ENCODE measurements around the gene FALEC. TPM values are rescaled to one million over a fixed set of nuclear protein-coding genes. Genes with fewer than 3 reads are reported as not detected.

FALEC gene
- total and polyA plus RNA-seq, 9 of the 15 experiments (the other 6 are each of a cell fraction or from before 2014, with no cell fraction given): 0.15 to 1.8 (median 0.53) TPM; not detected in 5

DNA sequence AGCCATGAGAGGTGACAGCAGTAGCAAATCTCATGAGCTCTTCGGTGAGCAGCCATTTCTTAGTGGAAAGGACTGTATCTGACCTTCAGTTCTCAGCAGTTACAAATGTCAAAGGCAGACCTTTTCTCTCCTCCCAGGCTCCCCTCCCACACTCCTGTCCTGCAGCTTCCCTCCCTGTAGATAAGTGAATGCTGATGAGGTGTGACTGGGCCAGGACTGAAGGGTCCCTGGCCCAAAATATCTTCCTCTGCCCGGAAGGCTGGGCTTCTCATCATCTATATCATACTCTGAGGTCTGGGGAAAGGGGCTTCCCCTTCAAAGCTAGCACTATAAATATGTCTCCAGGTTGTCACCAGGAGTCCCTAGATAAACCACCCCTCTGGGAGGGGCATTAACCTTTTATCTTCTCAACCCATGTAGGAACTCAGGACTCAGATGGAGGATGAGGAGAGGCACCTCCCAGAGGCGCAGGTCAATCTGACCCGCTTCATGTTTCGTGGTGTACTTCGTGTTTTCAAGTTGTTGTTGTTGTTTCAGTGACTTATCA, 30.0 kb downstream of the FALEC start (continued):
- TF ChIP-seq, protein P1, sequence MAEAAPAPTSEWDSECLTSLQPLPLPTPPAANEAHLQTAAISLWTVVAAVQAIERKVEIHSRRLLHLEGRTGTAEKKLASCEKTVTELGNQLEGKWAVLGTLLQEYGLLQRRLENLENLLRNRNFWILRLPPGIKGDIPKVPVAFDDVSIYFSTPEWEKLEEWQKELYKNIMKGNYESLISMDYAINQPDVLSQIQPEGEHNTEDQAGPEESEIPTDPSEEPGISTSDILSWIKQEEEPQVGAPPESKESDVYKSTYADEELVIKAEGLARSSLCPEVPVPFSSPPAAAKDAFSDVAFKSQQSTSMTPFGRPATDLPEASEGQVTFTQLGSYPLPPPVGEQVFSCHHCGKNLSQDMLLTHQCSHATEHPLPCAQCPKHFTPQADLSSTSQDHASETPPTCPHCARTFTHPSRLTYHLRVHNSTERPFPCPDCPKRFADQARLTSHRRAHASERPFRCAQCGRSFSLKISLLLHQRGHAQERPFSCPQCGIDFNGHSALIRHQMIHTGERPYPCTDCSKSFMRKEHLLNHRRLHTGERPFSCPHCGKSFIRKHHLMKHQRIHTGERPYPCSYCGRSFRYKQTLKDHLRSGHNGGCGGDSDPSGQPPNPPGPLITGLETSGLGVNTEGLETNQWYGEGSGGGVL (CRISPR knock-in tag; IDR thresholded peaks at IDR 0.05): no peak
- TF ChIP-seq SRSF9 (IDR thresholded peaks at IDR 0.05; ENCODE audit: borderline replicate concordance, low read depth, low read length) (no peak), ADNP (tag; IDR thresholded peaks at IDR 0.05) (no peak), RAD21 (CRISPR knock-in tag; conservative IDR thresholded peaks at IDR 0.05 in 1 of 2, IDR thresholded peaks at IDR 0.05 in 1 of 2) (peak in 1 of 2 experiments; percentile 24; a peak in 2 of 4 replicates), NR2C1 (IDR thresholded peaks at IDR 0.05) (peak; percentile 70), NR2C1 (tag; IDR thresholded peaks at IDR 0.05) (peak; percentile 66)
- TF ChIP-seq, protein P2, sequence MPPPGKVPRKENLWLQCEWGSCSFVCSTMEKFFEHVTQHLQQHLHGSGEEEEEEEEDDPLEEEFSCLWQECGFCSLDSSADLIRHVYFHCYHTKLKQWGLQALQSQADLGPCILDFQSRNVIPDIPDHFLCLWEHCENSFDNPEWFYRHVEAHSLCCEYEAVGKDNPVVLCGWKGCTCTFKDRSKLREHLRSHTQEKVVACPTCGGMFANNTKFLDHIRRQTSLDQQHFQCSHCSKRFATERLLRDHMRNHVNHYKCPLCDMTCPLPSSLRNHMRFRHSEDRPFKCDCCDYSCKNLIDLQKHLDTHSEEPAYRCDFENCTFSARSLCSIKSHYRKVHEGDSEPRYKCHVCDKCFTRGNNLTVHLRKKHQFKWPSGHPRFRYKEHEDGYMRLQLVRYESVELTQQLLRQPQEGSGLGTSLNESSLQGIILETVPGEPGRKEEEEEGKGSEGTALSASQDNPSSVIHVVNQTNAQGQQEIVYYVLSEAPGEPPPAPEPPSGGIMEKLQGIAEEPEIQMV (tag; conservative IDR thresholded peaks at IDR 0.05; ENCODE audit: low read depth): no peak

All from K562 (cell line).